HTR-8/SVneo (cell line): Measurements from ENCODE around the gene ITGB4.
A peak's percentile ranks its signal among the peaks of the same experiment; 100 is the strongest.

Experiments used
- DNase-seq: peaks from one replicate; pipeline ENCODE4 v3.0.0; 2011; ENCODE audit warnings: low spot score, mixed read lengths; ENCODE audit not compliant: insufficient read length
- FAIRE-seq: peaks from 2 replicates; lab custom pipeline; 2011; peaks lifted over from hg19 to GRCh38; lab: Jason Lieb, UNC

The ITGB4 gene

GRCh38 chr17:75695830-75696271 lies 25.4 kb upstream of the ITGB4 start:
- no peak for FAIRE-seq
- no peak for DNase-seq

GRCh38 chr17:75697651-75698291 lies 23.5 kb upstream of the ITGB4 start:
- no peak for FAIRE-seq

GRCh38 chr17:75698659-75699058 lies 22.6 kb upstream of the ITGB4 start:
- DNase-seq (no peak), FAIRE-seq (no peak)

More at GRCh38 chr17:75697651-75698291, 23.5 kb upstream of the ITGB4 start:
- no peak for DNase-seq

DNA sequence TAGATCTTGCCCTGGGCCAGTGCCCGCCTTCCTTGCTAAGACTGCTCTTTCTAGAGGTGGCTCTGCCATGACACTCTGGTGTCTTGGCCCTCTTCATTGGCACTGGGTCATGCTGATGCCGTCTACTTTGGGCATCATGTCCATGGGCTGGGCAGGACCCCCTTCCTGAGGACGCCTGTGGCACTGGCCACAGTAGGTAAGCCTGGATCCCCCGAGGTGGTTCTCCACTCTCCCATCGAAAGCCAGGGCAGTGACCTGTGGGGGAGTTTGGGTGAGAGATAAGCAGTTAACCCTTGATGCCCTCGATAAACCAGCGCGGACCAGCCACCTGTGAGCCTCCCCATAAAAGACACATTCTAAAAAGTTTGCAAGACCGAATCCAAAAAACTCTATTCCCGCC lies 20.0 kb upstream of the ITGB4 start:
- DNase-seq (no peak), FAIRE-seq (no peak)

DNA sequence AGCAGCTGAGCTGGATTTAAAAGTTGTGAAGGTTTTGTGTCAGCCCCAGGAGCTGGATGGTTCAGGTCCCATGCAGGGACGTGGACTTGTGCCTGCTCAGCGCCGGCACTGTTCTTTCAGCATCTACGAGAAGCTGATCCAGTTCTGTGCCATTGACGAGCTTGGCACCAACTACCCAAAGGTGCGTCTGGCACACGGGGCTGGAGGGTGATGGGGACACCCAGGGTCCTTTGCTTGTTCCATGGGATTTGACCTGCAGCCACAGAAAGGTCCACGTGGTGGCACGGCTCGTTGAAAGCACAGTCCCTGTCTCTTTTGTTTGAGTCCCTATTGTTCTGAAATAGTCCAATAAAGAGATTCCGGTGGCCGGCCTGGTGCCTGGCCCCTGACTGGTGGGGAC lies 18.1 kb upstream of the ITGB4 start:
- no peak for DNase-seq
- FAIRE-seq, result no peak

DNA sequence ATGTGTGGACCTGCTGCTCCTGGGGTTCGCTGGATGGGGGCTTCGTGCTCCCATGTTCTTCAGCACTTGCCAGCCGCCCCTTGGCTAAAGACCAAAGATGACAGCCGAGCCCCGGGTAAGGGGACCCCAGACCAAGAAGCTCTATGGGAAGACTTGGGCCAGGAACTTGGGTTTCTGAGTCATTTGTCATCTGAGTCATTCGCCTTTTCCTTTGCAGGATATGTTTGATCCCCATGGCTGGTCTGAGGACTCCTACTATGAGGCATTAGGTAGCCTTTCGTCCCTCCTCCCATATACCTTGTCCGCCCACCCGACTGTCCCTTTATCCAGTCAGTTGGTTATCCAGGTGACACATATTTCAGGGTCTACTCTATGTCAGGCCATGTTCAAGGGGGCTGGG lies 17.7 kb upstream of the ITGB4 start:
- DNase-seq (no peak), FAIRE-seq (no peak)

GRCh38 chr17:75704963-75705875 lies 16.0 kb upstream of the ITGB4 start:
- FAIRE-seq, result no peak

GRCh38 chr17:75706042-75706728 lies 15.1 kb upstream of the ITGB4 start:
- no peak for FAIRE-seq
- DNase-seq, result no peak

More at GRCh38 chr17:75704963-75705875, 16.0 kb upstream of the ITGB4 start:
- no peak for DNase-seq

- FAIRE-seq (no peak), DNase-seq (no peak)
These were observed 14.1 kb upstream of the ITGB4 start for GRCh38 chr17:75707079-75707571.

DNA sequence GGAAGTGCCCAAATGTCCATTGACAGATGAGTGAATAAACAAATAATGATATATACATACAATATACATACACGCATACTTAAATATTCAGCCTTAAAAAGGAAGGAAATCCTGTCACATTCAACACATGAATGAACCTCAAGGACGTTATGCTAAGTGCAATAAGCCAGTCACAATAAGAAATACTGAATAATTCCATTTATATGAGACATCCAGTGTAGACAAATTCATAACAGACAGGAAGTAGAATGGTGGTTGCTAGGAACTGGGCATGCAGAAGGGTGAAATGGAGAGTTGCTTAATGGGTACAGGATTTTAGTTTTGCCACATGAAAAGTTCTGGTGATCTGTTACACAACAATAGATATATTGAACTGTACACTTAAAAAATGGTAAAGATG lies 8.8 kb upstream of the ITGB4 start:
- FAIRE-seq, result peak; percentile 20
- no peak for DNase-seq

- FAIRE-seq (peak; percentile 26), DNase-seq (no peak)
These were observed 1.5 kb upstream of the ITGB4 start for GRCh38 chr17:75719732-75720131.

GRCh38 chr17:75721463-75722011 lies 278 bp downstream of the ITGB4 start:
- DNase-seq (no peak), FAIRE-seq (no peak)

GRCh38 chr17:75722076-75722475 lies 817 bp downstream of the ITGB4 start:
- DNase-seq, result no peak
- no peak for FAIRE-seq

GRCh38 chr17:75722542-75723095 lies 1.4 kb downstream of the ITGB4 start:
- DNase-seq, result no peak
- FAIRE-seq, result no peak

DNA sequence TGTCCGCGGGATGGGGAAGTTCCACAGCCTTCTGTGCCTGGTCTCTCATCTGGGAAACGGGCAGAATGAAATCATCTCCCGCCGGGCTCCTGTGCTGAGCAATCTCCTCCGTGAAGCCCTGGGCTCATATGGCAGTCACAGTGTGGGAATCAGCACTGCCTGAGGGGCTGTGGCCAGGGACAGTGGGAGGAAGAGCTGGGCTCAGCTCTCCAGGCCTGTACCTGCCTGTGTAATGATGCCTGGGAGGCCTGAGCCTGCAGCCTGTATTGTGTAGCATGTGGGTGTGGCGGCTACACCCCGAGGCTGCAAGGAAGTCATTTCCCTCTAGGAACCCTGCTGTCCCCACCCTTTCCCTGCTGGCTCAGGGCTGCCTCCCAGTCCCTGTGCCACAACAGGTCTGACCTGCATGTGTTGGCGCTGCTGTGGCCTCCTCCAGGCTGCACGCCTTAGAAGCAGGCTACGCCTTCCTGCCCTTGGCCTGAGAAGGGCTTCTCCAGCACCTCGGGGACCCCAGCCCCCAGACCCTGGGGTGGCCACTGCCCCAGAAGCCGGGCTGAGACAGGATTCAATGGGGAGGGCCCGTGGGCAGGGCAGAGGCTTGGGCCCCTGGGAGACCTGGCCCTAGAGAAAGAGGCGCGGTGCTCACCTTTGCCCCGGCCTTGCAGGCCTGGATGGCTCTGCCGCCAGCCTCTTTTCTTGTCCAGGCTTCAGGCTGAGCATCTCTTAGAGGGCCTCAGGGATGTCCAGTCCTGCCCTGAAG lies 2.1 kb downstream of the ITGB4 start:
- no peak for FAIRE-seq
- DNase-seq, result no peak

DNA sequence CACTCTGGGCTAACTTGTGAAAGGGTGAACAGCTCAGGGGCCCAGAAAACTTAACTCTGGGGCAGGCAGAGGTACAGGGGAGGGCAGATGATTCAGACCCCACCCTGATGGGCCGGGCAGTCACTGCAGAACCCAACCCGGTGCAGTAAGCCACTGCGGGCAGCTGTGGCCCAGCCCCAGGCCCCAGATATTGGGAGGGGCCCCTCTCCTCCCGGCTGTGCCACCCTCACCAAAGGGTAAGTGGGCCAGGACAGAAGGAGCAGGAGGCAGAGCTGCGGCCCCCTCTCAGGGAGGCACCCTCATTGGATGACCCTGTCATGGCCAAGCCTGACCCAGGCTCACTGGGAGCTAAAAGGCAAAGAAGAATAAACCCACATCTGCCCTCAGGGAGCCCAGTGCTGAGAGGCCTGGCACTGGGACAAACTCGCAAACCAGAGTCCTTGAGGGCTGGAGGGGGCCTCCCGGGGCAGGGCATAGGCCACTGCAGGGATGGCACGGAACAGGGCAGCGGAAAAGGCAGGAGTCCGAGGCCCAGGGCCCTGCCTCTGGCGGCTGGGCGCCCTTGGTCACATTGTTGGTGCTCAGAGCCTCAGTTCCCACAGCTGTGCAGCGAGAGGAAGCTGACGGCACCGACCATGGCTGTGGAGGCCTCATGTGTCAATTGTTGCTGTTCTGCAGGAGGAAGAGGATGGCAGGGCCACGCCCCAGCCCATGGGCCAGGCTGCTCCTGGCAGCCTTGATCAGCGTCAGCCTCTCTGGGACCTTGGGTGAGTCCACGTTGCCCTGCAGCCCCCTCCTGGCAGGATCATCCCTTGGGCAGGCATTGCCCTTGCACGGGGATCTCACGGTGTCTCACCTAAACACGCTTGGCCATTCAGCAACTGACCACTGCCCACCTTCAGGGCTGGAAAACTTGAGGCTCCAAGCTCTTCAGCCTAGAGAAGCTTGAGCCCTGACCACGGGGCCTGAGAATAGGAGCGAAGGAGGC lies 3.1 kb downstream of the ITGB4 start:
- FAIRE-seq (no peak), DNase-seq (no peak)

GRCh38 chr17:75725504-75725903 lies 4.2 kb downstream of the ITGB4 start:
- DNase-seq, result no peak
- FAIRE-seq, result no peak

DNA sequence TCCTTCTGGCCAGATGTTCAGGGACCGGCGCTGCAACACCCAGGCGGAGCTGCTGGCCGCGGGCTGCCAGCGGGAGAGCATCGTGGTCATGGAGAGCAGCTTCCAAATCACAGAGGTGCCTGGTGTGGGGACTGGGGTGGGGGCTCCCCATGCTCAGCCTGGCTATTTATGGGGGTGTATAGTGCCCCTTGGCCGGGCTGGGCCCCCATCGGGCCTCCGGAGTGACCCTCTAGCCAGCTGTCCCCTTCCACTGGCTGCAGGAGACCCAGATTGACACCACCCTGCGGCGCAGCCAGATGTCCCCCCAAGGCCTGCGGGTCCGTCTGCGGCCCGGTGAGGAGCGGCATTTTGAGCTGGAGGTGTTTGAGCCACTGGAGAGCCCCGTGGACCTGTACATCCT lies 6.1 kb downstream of the ITGB4 start:
- DNase-seq (no peak), FAIRE-seq (no peak)
